GM18868 (cell line): ENCODE data around the gene SLC12A8.

Experiments
- ATAC-seq: cut with Tn5 transposase; IDR thresholded peaks from one replicate; pipeline ENCODE4 v1.9.1; 2021; ENCODE audit warnings: mild to moderate bottlenecking, moderate library complexity; ENCODE audit not compliant: unreplicated experiment

The SLC12A8 gene

GRCh38 chr3:125119752-125120378, 92.7 kb downstream of the SLC12A8 start:
- ATAC-seq = peak; percentile 49

GRCh38 chr3:125118600-125118999, 93.9 kb downstream of the SLC12A8 start:
- no peak for ATAC-seq

- ATAC-seq = no peak
Observed at GRCh38 chr3:125117631-125118191, 94.8 kb downstream of the SLC12A8 start.

- ATAC-seq = no peak
Observed at GRCh38 chr3:125116311-125117080, 96.1 kb downstream of the SLC12A8 start.

GRCh38 chr3:125115640-125116039, 96.9 kb downstream of the SLC12A8 start:
- ATAC-seq = no peak

- no peak for ATAC-seq
Observed at GRCh38 chr3:125112981-125113380, 99.6 kb downstream of the SLC12A8 start.

- ATAC-seq = no peak
Observed at GRCh38 chr3:125110876-125111480, 101.6 kb downstream of the SLC12A8 start.

GRCh38 chr3:125110016-125110875, 102.3 kb downstream of the SLC12A8 start:
- peak; percentile 30 for ATAC-seq

GRCh38 chr3:125109536-125109925, 103.0 kb downstream of the SLC12A8 start:
- no peak for ATAC-seq

GRCh38 chr3:125108833-125109535, 103.6 kb downstream of the SLC12A8 start:
- ATAC-seq = no peak

GRCh38 chr3:125107861-125108567, 104.5 kb downstream of the SLC12A8 start:
- peak; percentile 69 for ATAC-seq

- ATAC-seq = no peak
Observed at GRCh38 chr3:125107363-125107762, 105.2 kb downstream of the SLC12A8 start.

- no peak for ATAC-seq
Observed at GRCh38 chr3:125105116-125105515, 107.4 kb downstream of the SLC12A8 start.

- ATAC-seq = no peak
Observed at GRCh38 chr3:125104639-125105038, 107.9 kb downstream of the SLC12A8 start.

- no peak for ATAC-seq
Observed at GRCh38 chr3:125103406-125103805, 109.1 kb downstream of the SLC12A8 start.

- no peak for ATAC-seq
Observed at GRCh38 chr3:125102470-125102869, 110.1 kb downstream of the SLC12A8 start.

- ATAC-seq = no peak
Observed at GRCh38 chr3:125098611-125099291, 113.8 kb downstream of the SLC12A8 start.

GRCh38 chr3:125090649-125091048, 121.9 kb downstream of the SLC12A8 start:
- ATAC-seq = no peak
